GM21576 (cell line): ENCODE measurements around the gene ATG2B.
"Not testable (repeated sequence)": the region's sequence is repeated elsewhere in the genome, so short reads cannot be mapped to it uniquely, and the experiment has no call there.

ENCODE experiments used
- ATAC-seq: cut with Tn5 transposase; IDR thresholded peaks from one replicate; pipeline ENCODE4 v1.9.1; 2021; ENCODE audit warnings: mild to moderate bottlenecking, moderate library complexity; ENCODE audit not compliant: unreplicated experiment

Gene ATG2B

DNA sequence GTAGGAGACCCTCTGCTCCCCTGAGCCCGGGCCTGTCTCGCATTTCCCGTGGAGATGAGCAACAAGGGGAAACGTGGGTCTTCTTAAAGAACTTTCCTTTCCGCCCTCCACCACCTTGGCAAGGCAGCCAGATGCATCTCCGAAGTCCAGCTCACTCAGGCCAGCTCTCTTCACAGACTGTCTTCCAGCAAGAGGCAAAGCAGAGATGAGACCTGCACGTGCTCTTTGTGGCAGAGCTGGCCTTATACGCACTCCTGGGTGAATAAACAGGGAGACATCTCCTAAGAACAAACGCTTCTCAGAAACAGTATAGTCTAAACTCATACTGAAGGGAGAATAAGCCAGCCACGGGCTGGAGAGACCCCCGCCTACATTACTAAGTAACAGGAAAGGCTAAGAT, 108.5 kb downstream of the ATG2B start:
- ATAC-seq = no peak

DNA sequence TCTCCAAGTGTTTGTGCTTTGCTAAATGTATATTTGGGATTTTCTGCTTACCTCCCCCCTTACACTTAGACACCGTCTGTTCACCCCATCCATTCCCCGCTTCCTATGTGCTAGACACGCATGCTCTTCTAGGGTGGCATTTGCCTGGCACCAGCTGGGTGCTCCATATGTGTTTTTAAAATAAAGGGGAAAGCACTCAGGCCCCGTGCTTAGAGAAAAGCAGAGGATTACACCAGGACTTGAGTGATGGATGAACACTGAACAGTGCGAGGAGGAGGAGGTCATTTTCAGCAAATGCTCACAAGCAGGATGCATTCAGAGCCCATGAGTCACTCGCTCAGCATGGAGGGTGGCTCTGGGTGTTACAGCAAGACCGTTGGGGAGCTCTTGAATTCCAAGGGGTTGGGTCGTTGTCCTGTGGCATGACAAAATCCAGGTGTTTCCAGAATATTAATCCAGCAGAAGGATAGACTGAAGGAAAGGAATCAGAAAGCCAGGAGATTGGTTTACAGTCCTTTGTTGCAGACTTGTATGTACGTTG, 110.1 kb downstream of the ATG2B start:
- ATAC-seq = no peak

DNA sequence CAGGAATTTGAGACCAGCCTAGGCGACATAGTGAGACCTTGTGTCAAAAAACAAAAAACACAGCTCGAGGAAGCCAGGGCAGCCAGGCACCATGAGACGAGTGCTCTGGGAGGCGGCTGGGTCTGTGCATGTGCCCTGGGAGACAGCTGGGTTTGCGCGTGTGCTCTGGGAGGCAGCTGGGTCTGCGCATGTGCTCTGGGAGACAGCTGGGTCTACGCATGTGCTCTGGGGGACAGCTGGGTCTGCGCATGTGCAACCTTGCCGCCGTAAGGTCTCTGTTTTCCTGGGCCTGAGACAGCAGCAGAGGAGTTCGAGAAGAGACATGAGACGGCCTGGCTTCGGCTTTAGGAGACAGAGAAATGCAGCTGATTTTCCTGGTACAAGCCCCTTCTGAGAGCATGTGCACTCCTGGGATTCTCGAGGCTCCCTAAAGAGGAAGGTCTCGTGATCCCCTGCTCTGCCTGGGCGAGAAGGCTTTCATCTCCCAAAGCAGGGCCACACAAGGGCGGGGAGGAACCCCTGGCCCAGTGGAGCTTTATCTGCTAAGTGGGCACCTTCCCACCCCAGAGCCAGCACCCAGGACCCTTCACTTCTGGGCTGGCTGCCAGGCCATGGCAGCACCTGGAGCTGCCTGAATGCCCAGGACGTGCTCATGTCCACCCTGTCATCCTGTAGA, 110.7 kb downstream of the ATG2B start:
- ATAC-seq = no peak

DNA sequence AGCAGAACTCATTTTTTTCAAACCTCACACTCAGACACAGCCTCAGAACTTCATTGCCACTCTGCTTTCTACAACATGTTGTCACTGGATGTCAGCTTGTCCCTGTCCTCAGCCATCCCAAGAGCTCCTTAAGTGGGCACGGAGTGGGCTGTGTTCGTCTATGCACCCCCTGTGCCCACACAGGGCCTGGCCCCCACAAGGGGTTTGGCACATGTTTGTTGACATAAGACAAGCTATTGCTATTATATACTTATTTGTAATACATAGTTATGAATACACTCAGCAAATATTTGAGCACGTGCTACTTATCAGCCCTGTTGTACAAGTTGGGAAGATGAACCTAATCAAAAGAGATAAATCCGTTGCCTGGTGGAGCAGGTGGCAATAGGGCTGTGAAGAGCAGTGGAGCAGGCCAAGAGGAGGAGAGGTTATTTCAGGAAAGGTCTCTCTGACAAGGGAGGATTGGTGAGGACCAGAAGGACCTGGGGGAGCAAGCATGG, 111.4 kb downstream of the ATG2B start:
- ATAC-seq = no peak

- no peak for ATAC-seq
Measured at GRCh38 chr14:96250485-96250884, 112.7 kb downstream of the ATG2B start.

DNA sequence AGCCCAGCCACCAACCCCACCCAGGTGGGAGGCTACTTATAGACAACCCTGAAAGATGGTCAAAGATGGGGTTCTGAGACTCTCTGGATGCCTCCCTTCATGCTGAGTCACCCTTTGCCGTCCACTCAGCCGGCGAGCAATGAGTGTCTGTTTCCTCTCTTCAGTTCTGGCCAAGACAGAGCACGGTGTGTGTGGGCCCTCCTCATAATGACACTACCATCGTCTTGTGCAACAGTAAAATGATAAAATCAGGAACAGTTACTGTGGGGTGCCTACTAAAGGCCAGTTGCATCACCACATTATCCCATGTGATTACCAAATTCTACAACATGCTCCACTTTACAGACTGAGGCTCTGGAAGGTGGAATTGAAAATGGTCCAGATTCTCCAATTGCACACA, 114.1 kb downstream of the ATG2B start:
- no peak for ATAC-seq

DNA sequence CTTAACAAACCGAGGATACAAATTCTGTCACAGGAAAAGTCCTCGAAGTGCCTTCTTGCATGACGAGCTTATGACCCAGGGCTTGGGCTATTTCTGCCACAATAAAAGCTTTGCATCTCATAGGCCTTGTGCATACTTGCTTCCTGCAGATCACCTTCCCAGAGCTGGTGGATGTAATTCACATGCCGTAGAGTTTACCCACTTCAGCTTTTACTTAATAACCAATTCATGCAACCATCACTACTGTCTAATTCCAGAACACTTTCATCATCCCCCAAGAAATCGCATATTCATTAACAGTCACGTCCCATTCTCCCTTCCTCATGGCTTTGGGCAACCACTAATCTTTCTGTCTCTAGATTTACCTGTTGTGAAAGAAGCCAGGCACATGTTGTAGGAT, 116.1 kb downstream of the ATG2B start:
- ATAC-seq = no peak

- no peak for ATAC-seq
Measured at GRCh38 chr14:96246539-96246847, 116.6 kb downstream of the ATG2B start.

- ATAC-seq = no peak
Measured at GRCh38 chr14:96245710-96246538, 117.2 kb downstream of the ATG2B start.

GRCh38 chr14:96245074-96245473, 118.1 kb downstream of the ATG2B start:
- not testable (repeated sequence) for ATAC-seq

GRCh38 chr14:96243785-96244184, 119.4 kb downstream of the ATG2B start:
- no peak for ATAC-seq

GRCh38 chr14:96242126-96242525, 121.0 kb downstream of the ATG2B start:
- no peak for ATAC-seq

- ATAC-seq = no peak
Measured at GRCh38 chr14:96240641-96241040, 122.5 kb downstream of the ATG2B start.

DNA sequence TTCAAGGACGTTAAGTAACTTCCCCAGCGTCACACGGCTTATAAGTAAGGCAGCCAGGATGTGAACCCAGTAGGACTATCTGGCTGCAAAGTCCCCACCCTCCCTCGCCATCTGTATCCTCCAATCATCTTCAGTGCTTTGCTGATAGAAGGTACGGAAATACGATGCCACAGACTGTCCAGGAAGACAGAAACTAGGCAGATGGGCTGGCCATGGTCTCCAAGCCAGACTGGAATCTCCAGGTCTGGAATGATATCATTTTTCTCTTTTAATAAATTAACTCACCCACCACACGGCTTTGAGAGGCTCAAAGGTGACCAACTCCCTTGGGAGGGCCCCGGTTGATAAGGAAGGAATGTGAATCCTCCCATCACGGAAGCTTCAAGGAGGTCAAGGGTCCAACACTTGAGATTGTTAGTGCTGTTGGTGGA, 123.4 kb downstream of the ATG2B start:
- no peak for ATAC-seq

DNA sequence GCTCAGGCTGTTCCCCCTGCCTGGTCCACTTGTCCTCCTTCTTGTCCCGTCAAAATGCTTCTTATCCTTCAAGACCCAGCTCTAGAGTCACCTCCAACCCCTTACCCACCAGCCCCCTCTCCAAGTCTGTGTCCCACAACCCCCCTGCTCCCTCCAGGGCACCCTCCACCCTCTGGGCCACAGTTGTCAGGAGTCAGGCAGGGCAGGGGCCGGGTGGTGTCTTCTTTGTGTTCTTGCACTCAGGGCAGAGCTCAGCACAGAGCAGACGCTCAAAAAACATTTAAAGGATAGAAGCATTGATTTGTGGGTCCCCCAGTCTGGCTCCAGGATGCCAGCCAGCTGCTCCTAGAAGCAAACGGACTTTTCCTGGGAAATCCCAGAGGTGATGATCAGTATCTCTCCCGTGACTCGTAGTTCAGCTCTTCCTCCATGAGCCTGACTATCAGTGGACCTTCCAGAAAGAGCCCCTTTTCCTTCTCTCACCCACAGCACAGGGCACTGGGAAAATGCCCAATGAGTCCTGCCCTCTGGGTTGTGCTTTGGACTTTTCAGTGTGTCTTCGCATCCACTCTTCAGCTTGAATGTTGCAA, 124.4 kb downstream of the ATG2B start:
- no peak for ATAC-seq

GRCh38 chr14:96237641-96238040, 125.5 kb downstream of the ATG2B start:
- no peak for ATAC-seq

DNA sequence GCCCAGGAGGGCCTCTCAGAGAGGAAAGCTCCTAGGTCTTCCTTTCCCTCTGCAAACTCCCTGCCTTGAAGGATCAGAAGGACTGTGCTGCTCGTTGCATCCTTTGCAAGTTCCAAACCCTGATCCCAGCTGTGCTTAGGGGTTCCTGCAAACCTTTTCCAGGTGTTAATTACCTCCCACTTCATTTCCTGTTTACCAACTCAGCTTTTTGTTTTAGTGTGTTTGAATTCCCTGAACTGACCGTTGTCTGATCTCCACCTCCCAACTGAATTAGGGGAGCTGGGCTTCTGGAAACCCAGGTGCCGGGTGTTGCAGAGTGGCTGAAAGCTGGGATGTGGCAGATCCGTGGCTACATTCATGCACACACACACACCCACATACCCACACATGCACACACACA, 127.7 kb downstream of the ATG2B start:
- no peak for ATAC-seq

- no peak for ATAC-seq
Measured at GRCh38 chr14:96233661-96234060, 129.5 kb downstream of the ATG2B start.

- ATAC-seq = no peak
Measured at GRCh38 chr14:96232506-96232905, 130.6 kb downstream of the ATG2B start.

DNA sequence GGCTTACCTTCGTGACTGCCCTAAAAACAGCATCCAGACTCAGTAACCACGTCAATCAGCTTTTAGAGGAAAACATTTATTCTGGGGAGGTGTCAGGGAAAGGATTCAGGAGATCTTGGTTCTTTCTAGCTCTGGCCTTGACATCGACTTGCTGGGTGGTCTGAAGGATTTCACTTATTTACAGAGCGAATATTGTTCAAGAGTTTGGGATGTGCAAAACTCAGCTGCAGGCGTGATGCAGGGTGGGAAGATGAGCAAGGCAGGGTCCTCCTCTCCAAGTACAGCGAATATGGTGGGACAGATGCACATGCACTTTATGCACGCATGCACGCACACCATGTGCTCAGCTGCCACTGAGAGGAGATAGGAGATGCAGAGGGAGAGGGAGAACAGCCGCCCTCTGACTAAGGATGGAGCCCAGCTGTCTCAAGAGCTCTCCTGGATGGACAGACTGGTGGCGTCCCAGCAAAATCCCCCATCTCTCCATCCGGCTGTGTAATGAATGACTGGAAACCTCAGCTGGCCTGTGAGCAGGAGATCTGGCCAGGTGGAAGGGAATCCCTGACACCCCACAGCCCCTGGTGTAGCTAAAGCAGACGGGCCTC, 131.5 kb downstream of the ATG2B start:
- ATAC-seq = no peak

- no peak for ATAC-seq
Measured at GRCh38 chr14:96231056-96231455, 132.1 kb downstream of the ATG2B start.
